ENCODE measurements around the gene CFAP73. TPM values are rescaled to one million over a fixed set of nuclear protein-coding genes. Genes with fewer than 3 reads are reported as not detected.

Gene CFAP73
- total RNA-seq, 1 donor from 2014 or later, result not detected

DNA sequence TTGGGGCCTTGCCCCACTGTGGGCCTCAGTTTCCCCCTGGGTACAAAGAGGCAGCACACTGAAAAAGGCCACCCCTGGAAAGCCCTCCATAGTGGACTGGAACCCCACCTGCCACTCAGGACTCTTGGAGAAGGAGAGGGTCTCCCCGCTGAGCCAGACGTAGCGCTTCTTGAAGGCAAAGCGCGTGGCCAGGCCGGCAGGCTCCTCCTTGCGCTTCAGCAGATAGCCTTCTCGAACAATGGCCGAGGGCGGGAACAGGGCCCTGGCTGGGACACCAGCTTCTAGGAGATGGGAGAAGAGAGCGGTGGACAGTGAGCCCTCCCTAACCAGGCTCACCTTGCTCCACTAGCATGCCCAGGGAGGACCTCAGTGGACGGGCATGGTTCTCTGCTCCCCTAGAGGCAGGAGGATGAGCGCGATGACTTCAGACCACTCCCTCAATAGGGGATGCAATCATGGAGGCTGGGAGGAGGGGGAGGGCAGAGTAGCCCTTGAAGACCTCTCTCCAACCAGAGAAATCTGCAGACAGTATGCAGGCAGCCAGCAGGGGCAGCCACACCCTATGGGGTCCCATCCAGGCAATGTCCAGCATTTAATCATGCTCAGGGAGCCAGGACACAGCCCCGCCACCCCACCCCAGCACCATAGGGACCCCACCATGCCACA is 43.8 kb upstream of the CFAP73 start:
- H3K4me3 ChIP-seq (ENCODE audit: low read depth, low read length), result no peak overlapping the region
- TF ChIP-seq, protein P1, sequence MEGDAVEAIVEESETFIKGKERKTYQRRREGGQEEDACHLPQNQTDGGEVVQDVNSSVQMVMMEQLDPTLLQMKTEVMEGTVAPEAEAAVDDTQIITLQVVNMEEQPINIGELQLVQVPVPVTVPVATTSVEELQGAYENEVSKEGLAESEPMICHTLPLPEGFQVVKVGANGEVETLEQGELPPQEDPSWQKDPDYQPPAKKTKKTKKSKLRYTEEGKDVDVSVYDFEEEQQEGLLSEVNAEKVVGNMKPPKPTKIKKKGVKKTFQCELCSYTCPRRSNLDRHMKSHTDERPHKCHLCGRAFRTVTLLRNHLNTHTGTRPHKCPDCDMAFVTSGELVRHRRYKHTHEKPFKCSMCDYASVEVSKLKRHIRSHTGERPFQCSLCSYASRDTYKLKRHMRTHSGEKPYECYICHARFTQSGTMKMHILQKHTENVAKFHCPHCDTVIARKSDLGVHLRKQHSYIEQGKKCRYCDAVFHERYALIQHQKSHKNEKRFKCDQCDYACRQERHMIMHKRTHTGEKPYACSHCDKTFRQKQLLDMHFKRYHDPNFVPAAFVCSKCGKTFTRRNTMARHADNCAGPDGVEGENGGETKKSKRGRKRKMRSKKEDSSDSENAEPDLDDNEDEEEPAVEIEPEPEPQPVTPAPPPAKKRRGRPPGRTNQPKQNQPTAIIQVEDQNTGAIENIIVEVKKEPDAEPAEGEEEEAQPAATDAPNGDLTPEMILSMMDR (conservative IDR thresholded peaks at IDR 0.05; ENCODE audit: low read depth, low read length), result no peak
- no peak for DNase-seq (ENCODE audit: low read depth)

GRCh38 chr12:113106361-113106760 is 43.2 kb upstream of the CFAP73 start:
- no peak for DNase-seq (ENCODE audit: low read depth)
- no peak overlapping the region for H3K4me3 ChIP-seq (ENCODE audit: low read depth, low read length)
- TF ChIP-seq, protein P1 (conservative IDR thresholded peaks at IDR 0.05; ENCODE audit: low read depth, low read length), result no peak

GRCh38 chr12:113108308-113108707 is 41.2 kb upstream of the CFAP73 start:
- TF ChIP-seq, protein P1 (conservative IDR thresholded peaks at IDR 0.05; ENCODE audit: low read depth, low read length), result no peak
- no peak for DNase-seq (ENCODE audit: low read depth)
- no peak overlapping the region for H3K4me3 ChIP-seq (ENCODE audit: low read depth, low read length)

DNA sequence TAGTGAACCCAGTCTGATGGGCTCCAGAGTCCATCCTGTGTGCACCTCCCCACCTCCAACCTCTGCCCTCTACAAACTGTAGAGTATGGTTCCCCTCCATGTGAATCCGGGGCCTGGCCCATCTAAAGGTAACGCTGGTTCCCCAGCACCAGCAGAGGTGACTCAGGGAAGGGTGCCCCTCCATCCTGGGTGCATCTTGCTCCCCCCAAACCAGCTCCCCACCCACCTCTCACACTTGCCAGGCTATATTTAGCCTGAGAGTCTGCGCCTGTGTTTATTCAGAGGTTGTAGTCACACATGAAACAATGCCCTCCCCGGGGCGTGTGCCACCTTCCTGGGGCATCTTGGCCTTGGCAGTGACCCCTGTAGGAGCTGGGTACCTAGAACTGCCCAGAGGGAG is 40.2 kb upstream of the CFAP73 start:
- no peak overlapping the region for H3K4me3 ChIP-seq (ENCODE audit: low read depth, low read length)
- TF ChIP-seq, protein P1 (conservative IDR thresholded peaks at IDR 0.05; ENCODE audit: low read depth, low read length), result no peak
- DNase-seq (ENCODE audit: low read depth), result no peak

DNA sequence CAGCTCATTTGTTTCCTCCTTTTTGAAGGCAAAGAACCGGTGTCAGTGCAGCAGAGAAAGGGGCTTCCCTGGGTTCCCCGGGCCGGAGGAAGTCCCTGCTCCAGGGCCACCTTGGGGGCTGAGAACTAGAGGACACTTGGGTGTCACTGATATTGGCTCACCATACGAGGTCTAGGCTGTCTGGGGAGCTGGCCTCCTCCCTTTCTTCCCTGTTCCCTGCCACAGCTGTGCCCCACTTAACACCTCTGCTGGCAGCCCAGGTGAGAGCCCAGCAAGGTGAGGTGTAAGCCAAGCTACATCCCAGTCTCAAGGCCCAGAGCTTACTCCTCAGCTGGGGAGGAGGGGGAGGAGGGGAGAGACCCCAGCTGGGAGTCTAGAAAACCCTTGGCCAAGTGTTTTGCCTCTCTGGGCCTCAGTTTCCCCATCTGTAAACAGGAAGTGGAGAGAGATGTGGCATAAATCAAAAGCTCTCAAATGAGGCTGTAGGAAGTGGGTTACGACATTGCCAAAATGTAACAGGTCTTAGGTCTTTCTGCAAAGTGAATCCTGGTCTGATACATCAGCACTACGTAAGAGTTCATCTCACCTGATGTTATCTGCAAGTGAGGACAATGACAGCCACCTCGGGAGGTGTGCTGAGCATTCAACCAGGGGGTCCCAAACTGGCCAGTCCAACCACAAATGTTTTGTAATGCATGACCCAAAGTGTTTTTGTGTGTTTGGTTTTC is 39.5 kb upstream of the CFAP73 start:
- TF ChIP-seq, protein P1 (conservative IDR thresholded peaks at IDR 0.05; ENCODE audit: low read depth, low read length), result no peak
- no peak overlapping the region for H3K4me3 ChIP-seq (ENCODE audit: low read depth, low read length)
- DNase-seq (ENCODE audit: low read depth), result no peak

- H3K4me3 ChIP-seq (ENCODE audit: low read depth, low read length), result no peak overlapping the region
- no peak for DNase-seq (ENCODE audit: low read depth)
- TF ChIP-seq, protein P1 (conservative IDR thresholded peaks at IDR 0.05; ENCODE audit: low read depth, low read length), result no peak
These were observed 38.3 kb upstream of the CFAP73 start for GRCh38 chr12:113111247-113111646.
